Measurements from ENCODE around the gene USP49.

The USP49 gene

DNA sequence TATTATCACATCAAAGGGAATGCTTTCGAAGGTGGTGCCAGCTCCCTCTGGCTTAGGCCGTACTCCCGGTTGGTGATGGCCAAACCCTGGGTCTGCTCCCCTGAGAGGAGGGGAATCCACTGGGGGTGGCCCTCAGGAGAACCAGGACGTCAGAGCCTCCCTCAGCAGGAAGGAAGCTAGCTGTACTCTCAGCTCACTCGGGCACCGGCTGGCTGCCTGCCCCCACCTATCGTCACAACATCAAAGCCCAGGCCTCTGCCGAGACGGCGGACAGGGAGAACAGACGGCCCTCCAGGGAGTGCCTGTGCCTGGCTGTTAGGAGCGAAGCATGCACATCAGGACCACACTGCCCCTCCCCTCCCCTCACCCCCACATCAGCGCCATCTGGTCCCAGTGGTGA is 138.8 kb downstream of the USP49 start:
- H3K4me3 ChIP-seq (ENCODE audit: low read length), result no peak overlapping the region
- no peak for DNase-seq (ENCODE audit: low read depth)
- TF ChIP-seq, protein P1, sequence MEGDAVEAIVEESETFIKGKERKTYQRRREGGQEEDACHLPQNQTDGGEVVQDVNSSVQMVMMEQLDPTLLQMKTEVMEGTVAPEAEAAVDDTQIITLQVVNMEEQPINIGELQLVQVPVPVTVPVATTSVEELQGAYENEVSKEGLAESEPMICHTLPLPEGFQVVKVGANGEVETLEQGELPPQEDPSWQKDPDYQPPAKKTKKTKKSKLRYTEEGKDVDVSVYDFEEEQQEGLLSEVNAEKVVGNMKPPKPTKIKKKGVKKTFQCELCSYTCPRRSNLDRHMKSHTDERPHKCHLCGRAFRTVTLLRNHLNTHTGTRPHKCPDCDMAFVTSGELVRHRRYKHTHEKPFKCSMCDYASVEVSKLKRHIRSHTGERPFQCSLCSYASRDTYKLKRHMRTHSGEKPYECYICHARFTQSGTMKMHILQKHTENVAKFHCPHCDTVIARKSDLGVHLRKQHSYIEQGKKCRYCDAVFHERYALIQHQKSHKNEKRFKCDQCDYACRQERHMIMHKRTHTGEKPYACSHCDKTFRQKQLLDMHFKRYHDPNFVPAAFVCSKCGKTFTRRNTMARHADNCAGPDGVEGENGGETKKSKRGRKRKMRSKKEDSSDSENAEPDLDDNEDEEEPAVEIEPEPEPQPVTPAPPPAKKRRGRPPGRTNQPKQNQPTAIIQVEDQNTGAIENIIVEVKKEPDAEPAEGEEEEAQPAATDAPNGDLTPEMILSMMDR (conservative IDR thresholded peaks at IDR 0.05; ENCODE audit: low read length), result no peak

DNA sequence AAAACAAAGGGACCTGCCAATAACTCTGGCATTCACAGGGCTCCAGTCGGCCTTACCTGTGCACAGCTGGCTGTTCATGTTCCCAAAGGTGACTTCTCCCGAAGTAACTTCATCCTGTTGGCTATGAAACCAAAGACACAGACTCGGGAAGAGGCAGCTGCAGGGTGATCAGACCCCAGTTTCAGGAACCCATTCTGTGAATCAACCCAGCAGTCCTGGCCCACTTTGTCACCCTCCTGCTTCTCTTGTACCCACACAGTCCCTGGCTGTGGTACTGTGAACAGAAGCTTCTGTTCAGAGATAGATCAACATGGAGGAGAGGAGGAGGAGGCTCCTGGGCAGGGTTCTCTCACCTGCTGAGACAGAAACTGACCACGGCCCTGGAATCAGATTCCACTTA is 139.3 kb downstream of the USP49 start:
- TF ChIP-seq, protein P1 (conservative IDR thresholded peaks at IDR 0.05; ENCODE audit: low read length), result no peak
- H3K4me3 ChIP-seq (ENCODE audit: low read length), result no peak overlapping the region
- no peak for DNase-seq (ENCODE audit: low read depth)

DNA sequence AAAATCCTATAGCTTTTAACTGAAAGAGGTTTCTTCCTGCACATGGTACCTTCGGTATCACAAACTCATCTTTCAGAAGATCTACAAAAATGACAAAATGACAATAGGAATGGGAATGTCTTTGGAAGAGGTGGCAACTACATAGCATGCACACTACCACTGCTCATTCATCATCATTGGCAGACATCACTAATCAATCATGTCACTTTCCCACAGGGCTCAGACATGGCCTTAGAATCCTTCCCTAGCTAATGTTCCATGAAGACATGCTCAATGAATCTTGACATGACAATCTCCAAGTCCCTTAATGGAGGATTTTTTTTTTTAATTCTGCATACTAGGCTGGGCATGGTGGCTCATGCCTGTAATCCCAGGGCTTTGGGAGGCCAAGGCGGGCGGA is 144.8 kb downstream of the USP49 start:
- no peak overlapping the region for H3K4me3 ChIP-seq (ENCODE audit: low read length)
- DNase-seq (ENCODE audit: low read depth), result no peak
- TF ChIP-seq, protein P1 (conservative IDR thresholded peaks at IDR 0.05; ENCODE audit: low read length), result no peak

DNA sequence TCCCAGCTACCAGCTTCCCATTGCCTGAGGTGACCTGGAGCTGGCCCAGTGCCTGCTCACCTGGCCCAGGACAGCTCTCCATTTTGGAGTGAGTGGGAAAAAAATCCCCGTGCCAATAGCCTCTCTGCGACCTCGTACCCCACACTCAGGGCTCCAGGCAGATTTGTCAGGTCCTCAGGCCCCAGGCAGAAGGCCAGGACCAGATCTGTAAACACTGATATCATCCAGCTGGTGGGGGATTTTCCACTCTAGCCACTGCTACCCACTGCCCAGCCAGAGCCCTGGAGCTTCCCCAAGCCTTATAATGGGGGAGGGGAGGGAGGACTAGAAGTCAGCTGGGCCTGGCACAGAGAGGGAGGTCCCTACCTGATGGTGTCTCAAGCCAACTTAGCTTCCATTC is 146.6 kb downstream of the USP49 start:
- DNase-seq (ENCODE audit: low read depth), result no peak
- TF ChIP-seq, protein P1 (conservative IDR thresholded peaks at IDR 0.05; ENCODE audit: low read length), result no peak
- no peak overlapping the region for H3K4me3 ChIP-seq (ENCODE audit: low read length)

DNA sequence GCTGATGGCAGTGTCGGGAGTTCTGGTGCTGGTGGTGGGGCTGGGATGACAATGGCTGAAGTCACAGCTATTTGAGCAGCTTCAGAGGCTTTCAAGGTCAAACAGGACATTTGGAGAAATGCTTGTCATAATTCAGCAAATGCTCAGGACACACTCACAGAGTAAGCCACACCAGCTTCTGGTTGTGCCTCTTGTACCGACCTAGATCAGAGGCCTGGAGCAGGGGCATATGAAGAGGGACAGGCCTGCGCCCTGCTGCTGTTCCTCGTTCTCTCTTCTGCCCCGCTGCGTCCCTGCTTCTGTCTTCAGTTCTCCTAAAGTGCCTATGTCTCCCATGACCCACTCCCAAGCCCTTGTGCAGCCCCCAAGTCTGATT is 147.1 kb downstream of the USP49 start:
- TF ChIP-seq, protein P1 (conservative IDR thresholded peaks at IDR 0.05; ENCODE audit: low read length), result no peak
- no peak overlapping the region for H3K4me3 ChIP-seq (ENCODE audit: low read length)
- no peak for DNase-seq (ENCODE audit: low read depth)

DNA sequence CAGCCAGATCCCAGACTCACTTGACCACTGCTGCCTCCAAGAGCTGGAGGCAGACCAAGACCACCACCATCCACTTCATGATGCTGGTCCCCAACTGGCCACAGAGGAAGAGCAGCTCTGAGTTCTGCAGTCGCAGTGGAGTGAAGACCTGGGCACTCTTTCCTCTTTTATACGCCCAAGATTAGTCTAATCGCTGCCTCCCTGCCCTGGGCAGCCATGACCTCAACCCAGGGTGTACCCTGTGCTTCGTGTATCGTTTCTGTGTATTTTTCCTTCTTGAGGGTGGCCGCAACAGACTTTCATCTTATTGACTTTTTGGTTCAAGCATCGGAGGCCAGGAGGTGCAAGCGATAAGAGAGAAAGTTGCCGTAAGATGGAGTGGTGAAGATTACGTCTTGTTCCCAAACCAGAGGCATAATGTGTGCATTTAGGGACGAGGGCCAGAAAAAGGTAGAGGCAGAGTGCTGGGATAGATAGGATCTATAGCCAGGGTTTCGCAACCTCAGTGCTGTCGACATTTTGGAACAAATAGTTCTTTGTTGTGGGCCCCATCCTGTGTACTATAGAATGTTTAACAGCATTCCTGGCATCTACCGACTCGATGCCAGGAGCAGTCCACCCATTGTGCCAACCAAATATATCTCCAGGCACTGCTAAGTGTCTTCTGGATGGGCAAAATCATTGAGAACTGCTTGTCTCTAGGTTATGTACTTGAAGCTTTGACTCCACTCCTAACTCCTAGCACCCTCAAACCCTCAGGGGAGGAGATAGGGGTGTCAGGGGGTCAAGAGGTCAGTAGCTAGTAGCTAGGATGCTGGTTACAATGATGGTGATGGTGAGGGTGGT is 147.7 kb downstream of the USP49 start, which contains the start of gene PGC:
Gene PGC (minus strand): TSS at position 142 of the 846 bp plus-strand sequence. CDS start 63 bp downstream, at position 79.
- TF ChIP-seq, protein P1 (conservative IDR thresholded peaks at IDR 0.05; ENCODE audit: low read length), result no peak
- no peak for DNase-seq (ENCODE audit: low read depth)
- no peak within 1 kb of the TSS for H3K4me3 ChIP-seq (ENCODE audit: low read length)

DNA sequence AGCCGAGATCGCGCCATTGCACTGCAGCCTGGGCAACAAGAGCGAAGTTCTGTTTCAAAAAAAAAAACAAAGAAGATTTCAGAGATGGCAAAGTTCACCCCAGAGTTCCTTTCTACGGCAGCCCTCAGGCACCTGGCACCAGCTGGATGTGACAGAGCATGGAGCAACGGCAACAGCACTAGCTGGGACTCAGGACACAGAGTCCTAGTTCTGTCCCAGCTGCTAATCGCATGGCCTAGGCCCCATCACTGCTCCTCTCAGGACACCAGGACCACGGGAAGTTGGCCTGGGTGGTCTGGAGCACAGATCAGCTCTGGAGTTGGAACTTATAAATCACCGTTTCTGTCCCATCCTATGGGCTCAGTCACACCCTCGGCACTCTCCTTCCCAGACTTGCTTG is 149.1 kb downstream of the USP49 start:
- TF ChIP-seq, protein P1 (conservative IDR thresholded peaks at IDR 0.05; ENCODE audit: low read length), result no peak
- H3K4me3 ChIP-seq (ENCODE audit: low read length), result no peak overlapping the region
- no peak for DNase-seq (ENCODE audit: low read depth)

Data from AG10803 (cell line).